GM23338 (cell line): ENCODE results near the gene PTTG1IP.

Source experiments
- CREB1 ChIP-seq: fragments of 250-450 bp; sonication (Bioruptor Pico); IDR thresholded peaks from 2 replicates; pipeline ENCODE4 v1.5.0; 2020; ENCODE audit warnings: low read depth, mild to moderate bottlenecking, moderate library complexity
- EZH2 ChIP-seq: fragments of 200-600 bp; sonication (generic); IDR thresholded peaks from one replicate; pipeline ENCODE4 v1.8.0; 2017; ENCODE audit warnings: antibody characterized with exemption, mild to moderate bottlenecking, low read depth; ENCODE audit not compliant: unreplicated experiment
- EZH2phosphoT487 ChIP-seq: fragments of 200-600 bp; sonication (generic); IDR thresholded peaks from one replicate; pipeline ENCODE4 v1.8.1; 2018; ENCODE audit warnings: antibody characterized with exemption; ENCODE audit not compliant: unreplicated experiment
- JUNB ChIP-seq: IDR thresholded peaks from one replicate; pipeline ENCODE4 v1.6.1; 2016; ENCODE audit warnings: antibody characterized with exemption; ENCODE audit not compliant: unreplicated experiment
- NANOG ChIP-seq: IDR thresholded peaks from 2 replicates; pipeline ENCODE4 v1.6.1; 2016; ENCODE audit warnings: antibody characterized with exemption, borderline replicate concordance
- POLR2AphosphoS5 ChIP-seq: IDR thresholded peaks from 2 replicates; pipeline ENCODE4 v1.6.1; 2016; ENCODE audit warnings: antibody characterized with exemption, low read depth
- STAT1 ChIP-seq: IDR thresholded peaks from one replicate; pipeline ENCODE4 v1.6.1; 2016; ENCODE audit warnings: antibody characterized with exemption; ENCODE audit not compliant: unreplicated experiment
- ZNF331 ChIP-seq: fragments of 250-450 bp; sonication (Bioruptor Pico); IDR thresholded peaks from 2 replicates; pipeline ENCODE4 v1.5.0; 2020; ENCODE audit warnings: low read depth, mild to moderate bottlenecking, moderate library complexity
- ZNF462 ChIP-seq: fragments of 250-450 bp; sonication (Bioruptor Pico); IDR thresholded peaks from 2 replicates; pipeline ENCODE4 v1.5.0; 2020; ENCODE audit warnings: mild to moderate bottlenecking, moderate library complexity
- TF ChIP-seq, protein P1 (sequence below), 2 experiments: fragments of 200-600 bp in 1 of 2; sonication (generic) in 1 of 2; conservative IDR thresholded peaks; 2 replicates each; pipeline versions ENCODE4 v1.5.1 to v1.6.1; 2016 to 2017; ENCODE audit warnings: antibody characterized with exemption in 2 of 2, low read depth in 2 of 2, mild to moderate bottlenecking in 2 of 2, moderate library complexity in 1 of 2
- TF ChIP-seq, protein P2 (sequence below): IDR thresholded peaks from one replicate; pipeline ENCODE4 v1.6.1; 2018; ENCODE audit warnings: antibody characterized with exemption; ENCODE audit not compliant: unreplicated experiment
- TF ChIP-seq, protein P3 (sequence below): IDR thresholded peaks from 2 replicates; pipeline ENCODE4 v1.6.1; 2016; ENCODE audit warnings: antibody characterized with exemption

GRCh38 chr21:44834231-44834950 is 39.1 kb downstream of the PTTG1IP start:
- TF ChIP-seq EZH2 (no peak), POLR2AphosphoS5 (no peak), EZH2phosphoT487 (no peak), CREB1 (CRISPR knock-in tag) (no peak), ZNF331 (CRISPR knock-in tag) (no peak), JUNB (no peak), STAT1 (no peak), NANOG (no peak), ZNF462 (CRISPR knock-in tag) (no peak)
- TF ChIP-seq, protein P1, sequence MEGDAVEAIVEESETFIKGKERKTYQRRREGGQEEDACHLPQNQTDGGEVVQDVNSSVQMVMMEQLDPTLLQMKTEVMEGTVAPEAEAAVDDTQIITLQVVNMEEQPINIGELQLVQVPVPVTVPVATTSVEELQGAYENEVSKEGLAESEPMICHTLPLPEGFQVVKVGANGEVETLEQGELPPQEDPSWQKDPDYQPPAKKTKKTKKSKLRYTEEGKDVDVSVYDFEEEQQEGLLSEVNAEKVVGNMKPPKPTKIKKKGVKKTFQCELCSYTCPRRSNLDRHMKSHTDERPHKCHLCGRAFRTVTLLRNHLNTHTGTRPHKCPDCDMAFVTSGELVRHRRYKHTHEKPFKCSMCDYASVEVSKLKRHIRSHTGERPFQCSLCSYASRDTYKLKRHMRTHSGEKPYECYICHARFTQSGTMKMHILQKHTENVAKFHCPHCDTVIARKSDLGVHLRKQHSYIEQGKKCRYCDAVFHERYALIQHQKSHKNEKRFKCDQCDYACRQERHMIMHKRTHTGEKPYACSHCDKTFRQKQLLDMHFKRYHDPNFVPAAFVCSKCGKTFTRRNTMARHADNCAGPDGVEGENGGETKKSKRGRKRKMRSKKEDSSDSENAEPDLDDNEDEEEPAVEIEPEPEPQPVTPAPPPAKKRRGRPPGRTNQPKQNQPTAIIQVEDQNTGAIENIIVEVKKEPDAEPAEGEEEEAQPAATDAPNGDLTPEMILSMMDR (conservative IDR thresholded peaks at IDR 0.05; ENCODE audit: low read depth in 2 of 2): no peak
- TF ChIP-seq, protein P2, sequence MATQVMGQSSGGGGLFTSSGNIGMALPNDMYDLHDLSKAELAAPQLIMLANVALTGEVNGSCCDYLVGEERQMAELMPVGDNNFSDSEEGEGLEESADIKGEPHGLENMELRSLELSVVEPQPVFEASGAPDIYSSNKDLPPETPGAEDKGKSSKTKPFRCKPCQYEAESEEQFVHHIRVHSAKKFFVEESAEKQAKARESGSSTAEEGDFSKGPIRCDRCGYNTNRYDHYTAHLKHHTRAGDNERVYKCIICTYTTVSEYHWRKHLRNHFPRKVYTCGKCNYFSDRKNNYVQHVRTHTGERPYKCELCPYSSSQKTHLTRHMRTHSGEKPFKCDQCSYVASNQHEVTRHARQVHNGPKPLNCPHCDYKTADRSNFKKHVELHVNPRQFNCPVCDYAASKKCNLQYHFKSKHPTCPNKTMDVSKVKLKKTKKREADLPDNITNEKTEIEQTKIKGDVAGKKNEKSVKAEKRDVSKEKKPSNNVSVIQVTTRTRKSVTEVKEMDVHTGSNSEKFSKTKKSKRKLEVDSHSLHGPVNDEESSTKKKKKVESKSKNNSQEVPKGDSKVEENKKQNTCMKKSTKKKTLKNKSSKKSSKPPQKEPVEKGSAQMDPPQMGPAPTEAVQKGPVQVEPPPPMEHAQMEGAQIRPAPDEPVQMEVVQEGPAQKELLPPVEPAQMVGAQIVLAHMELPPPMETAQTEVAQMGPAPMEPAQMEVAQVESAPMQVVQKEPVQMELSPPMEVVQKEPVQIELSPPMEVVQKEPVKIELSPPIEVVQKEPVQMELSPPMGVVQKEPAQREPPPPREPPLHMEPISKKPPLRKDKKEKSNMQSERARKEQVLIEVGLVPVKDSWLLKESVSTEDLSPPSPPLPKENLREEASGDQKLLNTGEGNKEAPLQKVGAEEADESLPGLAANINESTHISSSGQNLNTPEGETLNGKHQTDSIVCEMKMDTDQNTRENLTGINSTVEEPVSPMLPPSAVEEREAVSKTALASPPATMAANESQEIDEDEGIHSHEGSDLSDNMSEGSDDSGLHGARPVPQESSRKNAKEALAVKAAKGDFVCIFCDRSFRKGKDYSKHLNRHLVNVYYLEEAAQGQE: no peak
- TF ChIP-seq, protein P3, sequence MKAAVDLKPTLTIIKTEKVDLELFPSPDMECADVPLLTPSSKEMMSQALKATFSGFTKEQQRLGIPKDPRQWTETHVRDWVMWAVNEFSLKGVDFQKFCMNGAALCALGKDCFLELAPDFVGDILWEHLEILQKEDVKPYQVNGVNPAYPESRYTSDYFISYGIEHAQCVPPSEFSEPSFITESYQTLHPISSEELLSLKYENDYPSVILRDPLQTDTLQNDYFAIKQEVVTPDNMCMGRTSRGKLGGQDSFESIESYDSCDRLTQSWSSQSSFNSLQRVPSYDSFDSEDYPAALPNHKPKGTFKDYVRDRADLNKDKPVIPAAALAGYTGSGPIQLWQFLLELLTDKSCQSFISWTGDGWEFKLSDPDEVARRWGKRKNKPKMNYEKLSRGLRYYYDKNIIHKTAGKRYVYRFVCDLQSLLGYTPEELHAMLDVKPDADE: no peak
